IPS DF 4.7 (cell line): Measurements from ENCODE around the gene ANGPTL3.

Source experiments
- DNase-seq: peaks from one replicate; pipeline ENCODE4 v3.0.0-alpha.2; 2013; ENCODE audit warnings: low spot score; ENCODE audit errors: extremely low read depth

The ANGPTL3 gene

DNA sequence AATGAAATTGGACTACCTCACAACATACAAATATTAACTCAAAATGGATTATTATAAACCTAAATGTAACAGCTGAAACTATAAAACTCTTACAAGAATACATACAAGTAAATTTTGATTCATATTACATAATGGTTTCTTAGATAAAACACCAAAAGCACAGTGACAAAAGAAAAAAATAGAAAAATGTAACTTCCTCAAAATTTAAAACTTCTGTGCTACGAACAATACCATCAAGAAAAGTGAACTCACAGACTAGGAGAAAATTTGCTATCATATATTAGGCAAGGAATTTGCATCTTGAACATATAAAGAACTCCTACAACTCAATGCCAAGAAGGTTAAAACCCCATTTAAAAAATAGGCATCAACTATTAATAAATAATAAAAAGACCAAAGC is 31.2 kb downstream of the ANGPTL3 start:
- no peak for DNase-seq

DNA sequence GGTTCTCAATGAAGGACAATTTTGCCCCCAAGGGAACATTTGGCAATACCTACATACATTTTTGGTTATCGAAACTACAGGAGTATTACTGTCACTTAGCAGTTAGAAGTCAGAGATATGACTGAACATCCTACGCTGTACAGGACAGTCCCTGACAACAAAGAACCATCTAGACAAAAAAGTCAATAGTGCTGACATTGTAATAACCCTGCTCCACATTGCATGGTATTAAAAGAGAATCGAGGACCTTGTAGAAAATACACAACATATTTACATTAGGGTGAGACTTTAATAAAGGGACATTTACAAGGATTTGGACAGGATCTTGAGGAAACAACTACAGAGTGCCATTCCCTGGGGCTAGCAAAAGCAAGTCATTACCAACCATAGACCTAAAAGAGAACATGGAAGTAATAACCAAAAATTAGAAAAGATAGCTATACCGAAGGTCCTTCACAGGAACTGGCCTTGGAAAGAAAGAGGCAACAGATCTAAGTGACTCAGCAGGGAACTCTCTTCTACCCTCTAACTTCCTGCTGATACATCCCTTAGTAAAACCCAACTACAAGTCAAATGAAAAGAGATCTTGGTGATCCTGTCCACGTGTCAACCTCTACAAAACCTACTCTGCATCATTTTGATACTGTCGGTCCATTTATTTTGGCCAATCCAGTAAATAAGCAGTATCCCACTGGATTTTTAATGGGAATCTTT is 40.2 kb downstream of the ANGPTL3 start:
- no peak for DNase-seq

DNA sequence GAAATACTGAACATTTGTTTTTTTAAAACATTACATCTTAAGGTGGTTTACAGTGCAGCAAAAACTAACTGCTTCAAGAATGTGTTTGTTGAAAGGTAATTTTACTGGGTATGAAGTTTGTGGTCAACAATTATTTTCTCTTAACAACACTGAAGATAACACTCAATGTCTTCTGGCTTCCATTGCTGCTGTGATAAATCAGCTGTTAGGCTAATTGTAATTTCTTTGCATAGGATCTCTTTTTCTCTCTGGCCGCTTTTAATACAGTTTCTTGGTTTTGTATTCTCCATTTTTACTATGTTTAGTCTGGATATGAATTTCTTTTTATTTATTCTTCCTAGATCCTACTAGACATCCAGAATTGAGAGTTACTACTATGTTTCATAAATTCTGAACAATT is 46.0 kb downstream of the ANGPTL3 start:
- no peak for DNase-seq

DNA sequence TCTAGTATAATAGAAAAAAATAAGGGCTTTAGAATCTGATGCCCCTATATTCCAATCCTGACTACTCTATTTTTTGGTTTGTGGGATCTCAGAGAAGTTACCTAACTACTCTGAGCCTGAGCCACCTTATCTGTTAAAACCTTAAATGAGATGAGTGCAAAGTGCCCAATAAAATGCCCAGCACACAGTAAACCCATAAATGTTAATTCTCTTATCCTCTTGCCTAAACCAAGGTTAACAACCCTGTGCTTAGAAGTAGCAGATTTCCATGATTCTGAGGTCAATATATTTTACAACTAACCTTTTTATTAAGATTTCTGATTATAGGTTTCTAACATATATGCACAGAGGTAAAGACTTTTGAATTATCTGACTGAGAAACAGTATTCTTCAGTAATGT is 55.1 kb downstream of the ANGPTL3 start:
- no peak for DNase-seq

DNA sequence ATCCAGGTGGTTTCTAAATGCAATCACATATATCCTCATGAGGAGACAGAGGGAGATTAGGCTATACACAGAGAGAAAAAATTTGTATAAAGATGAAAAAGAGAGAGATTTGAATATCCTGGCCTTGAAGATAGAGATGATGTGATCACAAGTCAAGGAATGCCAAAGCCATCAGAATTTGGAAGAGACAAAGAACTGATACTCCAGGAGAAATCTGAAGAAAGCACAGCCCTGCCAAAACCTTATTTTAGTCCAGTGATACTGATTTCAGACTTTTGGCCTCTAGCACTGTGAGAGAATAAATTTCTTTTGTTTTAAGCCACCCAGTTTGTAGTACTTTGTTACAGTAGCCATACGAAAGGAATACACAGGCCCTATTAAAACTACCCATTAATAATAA is 57.4 kb downstream of the ANGPTL3 start:
- no peak for DNase-seq
